Loucy (cell line): ENCODE data around the gene ITCH.
"Not testable (repeated sequence)": the region's sequence is repeated elsewhere in the genome, so short reads cannot be mapped to it uniquely, and the experiment has no call there.

ENCODE experiments used
- H2AFZ ChIP-seq: fragments of 200-600 bp; sonication (generic); 2 replicates; pipeline ENCODE4 v1.6.0; 2016; ENCODE audit warnings: antibody characterized with exemption, mild to moderate bottlenecking, low read length, moderate library complexity
- H3F3A ChIP-seq: fragments of 200-600 bp; 2 replicates; pipeline ENCODE4 v1.6.0; 2016; ENCODE audit warnings: antibody characterized with exemption, low read depth, mild to moderate bottlenecking
- H3K27me3 ChIP-seq: fragments of 200-600 bp; sonication (generic); 2 replicates; pipeline ENCODE4 v1.6.1; 2014; ENCODE audit warnings: low read length, mild to moderate bottlenecking; ENCODE audit not compliant: insufficient read depth, poor library complexity, severe bottlenecking
- H3K36me3 ChIP-seq: fragments of 200-600 bp; sonication (generic); 2 replicates; pipeline ENCODE4 v1.6.1; 2016; ENCODE audit warnings: low read length; ENCODE audit not compliant: insufficient read depth
- H3K4me1 ChIP-seq: fragments of 200-600 bp; sonication (generic); 2 replicates; pipeline ENCODE4 v1.5.1; 2014; ENCODE audit warnings: low read length, mild to moderate bottlenecking; ENCODE audit not compliant: insufficient read depth, poor library complexity, severe bottlenecking
- H3K4me2 ChIP-seq: fragments of 200-600 bp; sonication (generic); 2 replicates; pipeline ENCODE4 v1.6.0; 2014; ENCODE audit warnings: antibody characterized with exemption, low read length, low read depth, mild to moderate bottlenecking; ENCODE audit not compliant: poor library complexity, severe bottlenecking
- H3K4me3 ChIP-seq: fragments of 200-600 bp; sonication (generic); 2 replicates; pipeline ENCODE4 v1.5.1; 2014; ENCODE audit warnings: low read length, mild to moderate bottlenecking, mixed read lengths; ENCODE audit not compliant: poor library complexity, severe bottlenecking
- H3K79me2 ChIP-seq: fragments of 200-600 bp; sonication (generic); 2 replicates; pipeline ENCODE4 v1.6.1; 2014; ENCODE audit warnings: low read length; ENCODE audit not compliant: insufficient read depth
- H3K9ac ChIP-seq: fragments of 200-600 bp; sonication (generic); 2 replicates; pipeline ENCODE4 v1.6.0; 2014; ENCODE audit warnings: mild to moderate bottlenecking, low read depth, low read length, moderate library complexity; ENCODE audit not compliant: poor library complexity, severe bottlenecking
- H3K9me2 ChIP-seq: fragments of 200-600 bp; sonication (generic); replicated peaks from 2 replicates; pipeline ENCODE4 v1.6.1; 2016; ENCODE audit warnings: low read depth, low read length, mixed read lengths
- H3K9me3 ChIP-seq: fragments of 200-600 bp; sonication (generic); 2 replicates; pipeline ENCODE4 v1.6.1; 2014; ENCODE audit warnings: mild to moderate bottlenecking, antibody characterized with exemption, low read length, low read depth; ENCODE audit not compliant: insufficient read depth
- H4K20me1 ChIP-seq: fragments of 200-600 bp; sonication (generic); 2 replicates; pipeline ENCODE4 v1.6.0; 2014; ENCODE audit warnings: antibody characterized with exemption, low read length, mild to moderate bottlenecking; ENCODE audit not compliant: insufficient read depth, poor library complexity, severe bottlenecking
- EZH2phosphoT487 ChIP-seq: fragments of 200-600 bp; IDR thresholded peaks from 2 replicates; pipeline ENCODE4 v1.6.1; 2018; ENCODE audit warnings: antibody characterized with exemption, mild to moderate bottlenecking, moderate library complexity, borderline replicate concordance
- TF ChIP-seq, protein P1 (sequence below): fragments of 200-600 bp; sonication (generic); conservative IDR thresholded peaks from 2 replicates; pipeline ENCODE4 v1.5.1; 2014; ENCODE audit warnings: mild to moderate bottlenecking, antibody characterized with exemption, low read length

Gene ITCH

GRCh38 chr20:34473262-34473883 lies 110.3 kb downstream of the ITCH start:
- no peak overlapping the region for H3K4me3 ChIP-seq
- H3K9me2 ChIP-seq, result no peaks in the 10 kb centered on the region
- no peak overlapping the region for H3K4me2 ChIP-seq
- no peaks in the 10 kb centered on the region for H3K79me2 ChIP-seq
- no peaks in the 10 kb centered on the region for H3K4me1 ChIP-seq
- H3K27me3 ChIP-seq, result no peaks in the 10 kb centered on the region
- no peaks in the 10 kb centered on the region for H4K20me1 ChIP-seq
- H3K9ac ChIP-seq, result no peak overlapping the region
- TF ChIP-seq, protein P1, sequence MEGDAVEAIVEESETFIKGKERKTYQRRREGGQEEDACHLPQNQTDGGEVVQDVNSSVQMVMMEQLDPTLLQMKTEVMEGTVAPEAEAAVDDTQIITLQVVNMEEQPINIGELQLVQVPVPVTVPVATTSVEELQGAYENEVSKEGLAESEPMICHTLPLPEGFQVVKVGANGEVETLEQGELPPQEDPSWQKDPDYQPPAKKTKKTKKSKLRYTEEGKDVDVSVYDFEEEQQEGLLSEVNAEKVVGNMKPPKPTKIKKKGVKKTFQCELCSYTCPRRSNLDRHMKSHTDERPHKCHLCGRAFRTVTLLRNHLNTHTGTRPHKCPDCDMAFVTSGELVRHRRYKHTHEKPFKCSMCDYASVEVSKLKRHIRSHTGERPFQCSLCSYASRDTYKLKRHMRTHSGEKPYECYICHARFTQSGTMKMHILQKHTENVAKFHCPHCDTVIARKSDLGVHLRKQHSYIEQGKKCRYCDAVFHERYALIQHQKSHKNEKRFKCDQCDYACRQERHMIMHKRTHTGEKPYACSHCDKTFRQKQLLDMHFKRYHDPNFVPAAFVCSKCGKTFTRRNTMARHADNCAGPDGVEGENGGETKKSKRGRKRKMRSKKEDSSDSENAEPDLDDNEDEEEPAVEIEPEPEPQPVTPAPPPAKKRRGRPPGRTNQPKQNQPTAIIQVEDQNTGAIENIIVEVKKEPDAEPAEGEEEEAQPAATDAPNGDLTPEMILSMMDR, result peak; percentile 67
- no peak for TF ChIP-seq EZH2phosphoT487
- 0 out of 2 replicates have a peak, but pooled peaks cover 2% of the 10 kb centered on the region for H3F3A ChIP-seq
- no peak overlapping the region for H2AFZ ChIP-seq
- peaks cover 53% of the 10 kb centered on the region for H3K36me3 ChIP-seq
- no peaks in the 10 kb centered on the region for H3K9me3 ChIP-seq

DNA sequence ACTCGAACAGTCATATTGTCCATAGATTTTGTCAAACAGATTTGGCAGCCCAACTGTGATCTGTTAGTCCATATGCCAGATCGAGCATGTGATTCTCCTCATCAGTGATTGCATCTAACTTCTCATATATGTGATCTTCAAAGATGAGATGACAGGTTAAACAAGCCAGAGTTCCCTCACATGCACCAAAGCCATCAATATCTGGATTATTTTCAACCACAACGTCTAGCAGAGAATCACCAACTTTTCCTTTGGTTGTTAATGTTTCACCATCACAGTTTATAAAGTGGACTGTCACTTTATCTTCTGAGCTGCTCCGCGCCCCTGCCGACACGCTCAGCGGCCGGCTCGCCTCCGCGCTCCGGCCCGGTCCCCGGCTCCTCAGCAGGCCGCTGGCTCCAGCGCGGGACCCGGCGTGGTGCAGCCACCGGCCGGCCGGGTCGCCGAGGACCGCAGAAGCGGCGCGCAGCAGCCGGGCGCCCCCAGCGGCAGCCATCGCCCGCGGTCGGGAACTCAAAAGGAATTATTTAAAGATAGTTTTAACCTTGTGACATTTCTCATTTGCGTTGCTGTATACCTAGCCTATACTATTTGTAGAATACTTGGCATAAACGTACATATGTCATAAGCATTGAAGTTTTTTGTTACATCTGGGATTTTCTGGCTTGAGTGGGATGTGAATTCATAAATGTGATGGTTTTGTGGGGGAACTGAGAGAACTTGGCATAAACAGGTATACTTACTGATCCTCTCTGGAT lies 113.1 kb downstream of the ITCH start:
- Histone ChIP-seq H3K27me3 (no peaks in the 10 kb centered on the region), H3K36me3 (peaks cover 60% of the 10 kb centered on the region), H3K4me3 (no peak overlapping the region), H3K79me2 (no peaks in the 10 kb centered on the region), H2AFZ (no peak overlapping the region), H3K4me2 (no peak overlapping the region), H3K4me1 (no peaks in the 10 kb centered on the region), H3K9ac (no peak overlapping the region), H3K9me2 (no peaks in the 10 kb centered on the region), H4K20me1 (no peaks in the 10 kb centered on the region), H3F3A (0 out of 2 replicates have a peak, but pooled peaks cover 2% of the 10 kb centered on the region), H3K9me3 (no peaks in the 10 kb centered on the region)
- no peak for TF ChIP-seq EZH2phosphoT487
- TF ChIP-seq, protein P1, result no peak

- Histone ChIP-seq H3K36me3 (peaks cover 70% of the 10 kb centered on the region), H3K9me3 (no peaks in the 10 kb centered on the region), H3K4me1 (no peaks in the 10 kb centered on the region), H3K79me2 (no peaks in the 10 kb centered on the region), H3K9me2 (no peaks in the 10 kb centered on the region), H3K27me3 (no peaks in the 10 kb centered on the region), H3F3A (no peaks in the 10 kb centered on the region), H3K4me2 (no peak overlapping the region), H3K4me3 (no peak overlapping the region), H3K9ac (no peak overlapping the region), H2AFZ (no peak overlapping the region), H4K20me1 (no peaks in the 10 kb centered on the region)
- no peak for TF ChIP-seq EZH2phosphoT487
- TF ChIP-seq, protein P1, result no peak
Measured at GRCh38 chr20:34479627-34480026, 116.6 kb downstream of the ITCH start.

DNA sequence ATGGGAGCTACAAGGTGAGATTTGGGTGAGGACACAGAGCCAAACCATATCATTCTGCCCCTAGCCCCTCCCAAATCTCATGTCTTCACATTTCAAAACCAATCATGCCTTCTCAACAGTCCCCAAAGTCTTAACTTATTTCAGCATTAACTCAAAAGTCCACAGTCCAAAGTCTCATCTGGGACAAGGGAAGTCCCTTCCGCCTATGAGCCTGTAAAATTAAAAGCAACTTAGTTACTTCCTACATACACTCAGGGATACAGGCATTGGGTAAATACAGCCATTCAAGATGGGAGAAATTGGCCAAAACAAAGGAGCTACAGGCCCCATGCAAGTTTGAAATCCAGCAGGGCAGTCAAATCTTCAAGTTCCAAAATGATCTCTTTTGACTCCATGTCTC lies 119.1 kb downstream of the ITCH start:
- H2AFZ ChIP-seq, H3K4me3 ChIP-seq, H3K4me1 ChIP-seq, H3F3A ChIP-seq, H3K9ac ChIP-seq, H3K27me3 ChIP-seq, H4K20me1 ChIP-seq, H3K79me2 ChIP-seq, H3K4me2 ChIP-seq, H3K9me2 ChIP-seq, H3K9me3 ChIP-seq: not testable (repeated sequence)
- peaks cover 65% of the 10 kb centered on the region for H3K36me3 ChIP-seq

DNA sequence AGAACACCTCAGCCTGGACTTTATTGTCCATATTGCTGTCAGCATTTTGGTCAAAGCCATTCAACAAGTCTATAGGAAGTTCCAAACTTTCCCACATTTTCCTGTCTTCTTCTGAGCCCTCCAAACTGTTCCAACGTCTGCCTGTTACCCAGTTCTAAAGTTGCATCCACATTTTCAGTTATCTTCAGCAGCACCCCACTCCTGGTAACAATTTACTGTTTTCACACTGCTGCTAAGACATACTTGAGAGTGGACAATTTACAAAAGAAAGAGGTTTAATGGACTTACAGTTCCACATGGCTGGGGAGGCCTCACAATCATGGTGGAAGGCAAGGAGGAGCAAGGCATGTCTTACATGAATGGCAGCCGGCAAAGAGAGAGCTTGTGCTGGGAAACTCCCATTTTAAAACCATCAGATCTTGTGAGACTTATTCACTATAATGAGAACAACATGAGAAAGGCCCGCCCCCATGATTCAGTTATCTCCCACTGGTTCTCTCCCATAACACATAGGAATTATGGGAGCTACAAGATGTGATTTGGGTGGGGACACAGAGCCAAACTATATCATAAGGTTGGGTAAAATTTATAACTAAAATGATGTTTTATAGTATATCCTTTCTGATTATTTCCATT lies 120.6 kb downstream of the ITCH start:
- not testable (repeated sequence) for H4K20me1 ChIP-seq, H3K9me2 ChIP-seq, H3K4me3 ChIP-seq, H3K9ac ChIP-seq, H3K9me3 ChIP-seq, H3K4me1 ChIP-seq, H3F3A ChIP-seq, H3K27me3 ChIP-seq, H3K79me2 ChIP-seq, H3K4me2 ChIP-seq, H2AFZ ChIP-seq
- peaks cover 66% of the 10 kb centered on the region; the same call in 1 of the 2 replicates for H3K36me3 ChIP-seq
